Activated CD4-positive, alpha-beta memory T cell treated with anti-CD3 and anti-CD28 coated beads, Interleukin-2, amount 10 ng/mL, durations not matched to agents 7 days and 5 days (primary cell): ENCODE results near the gene DENND2D. TPM values are rescaled to one million over a fixed set of nuclear protein-coding genes. Genes with fewer than 3 reads are reported as not detected.

ENCODE experiments used
- CTCF ChIA-PET: fragments of 350-600 bp; sonication (Branson Sonifier 250); formaldehyde crosslinking; loops from one replicate; lab custom pipeline; 2021; ENCODE audit warnings: antibody characterized with exemption, inconsistent platforms; lab: Charles Lee
- POLR2A ChIA-PET: fragments of 350-600 bp; sonication (Branson Sonifier 250); formaldehyde crosslinking; loops from one replicate; lab custom pipeline; 2021; ENCODE audit warnings: antibody characterized with exemption; lab: Charles Lee
- DNase-seq: peaks from one replicate; pipeline ENCODE4 v3.0.0-alpha.2; 2020
- H3K27ac Mint-ChIP-seq: one replicate; pipeline ENCODE4 v1.8.0; 2021; ENCODE audit warnings: mild to moderate bottlenecking, mixed read lengths
- H3K27me3 Mint-ChIP-seq: one replicate; pipeline ENCODE4 v1.8.0; 2021; ENCODE audit warnings: mixed read lengths
- H3K36me3 Mint-ChIP-seq: one replicate; pipeline ENCODE4 v1.8.0; 2021; ENCODE audit warnings: low read depth, mixed read lengths
- H3K4me1 Mint-ChIP-seq: one replicate; pipeline ENCODE4 v1.8.0; 2021; ENCODE audit warnings: mixed read lengths
- H3K4me3 Mint-ChIP-seq: one replicate; pipeline ENCODE4 v1.8.0; 2021; ENCODE audit warnings: mild to moderate bottlenecking, mixed read lengths
- H3K9me3 Mint-ChIP-seq: one replicate; pipeline ENCODE4 v1.8.0; 2021; ENCODE audit warnings: mixed read lengths
- total RNA-seq, 2 experiments: library from RNA; stranded (reverse); gene quantifications; one replicate each; pipeline ENCODE4 v1.2.3, GENCODE V29; 2021

DENND2D gene
- total RNA-seq, 2 experiments from 2014 or later = 207 to 210 TPM

GRCh38 chr1:111184663-111185062, 15.8 kb downstream of the DENND2D start:
- H3K4me3 Mint-ChIP-seq = no peak overlapping the region

GRCh38 chr1:111183308-111184069, 17.0 kb downstream of the DENND2D start:
- ChIA-PET CTCF (interaction anchor here (1.0 to 2.2 kb wide), 4 partner anchors 10 to 153 kb away, joined by 3 to 9 read pairs (median 4); no protein-coding TSS in a partner anchor), POLR2A (interaction anchor here (0.7 to 1.7 kb wide), 10 partner anchors 8 to 151 kb away, joined by 3 to 6 read pairs (median 4); no protein-coding TSS in a partner anchor)
- no peak for DNase-seq
- Mint-ChIP-seq H3K9me3 (no peaks in the 10 kb centered on the region), H3K27me3 (no peaks in the 10 kb centered on the region), H3K27ac (no peak overlapping the region), H3K4me1 (peaks cover 21% of the 10 kb centered on the region), H3K4me3 (no peak overlapping the region), H3K36me3 (peaks cover 77% of the 10 kb centered on the region)

More at GRCh38 chr1:111184663-111185062, 15.8 kb downstream of the DENND2D start:
- no peak overlapping the region for H3K27ac Mint-ChIP-seq
- H3K9me3 Mint-ChIP-seq = no peaks in the 10 kb centered on the region
- no peak for DNase-seq
- H3K4me1 Mint-ChIP-seq = peaks cover 33% of the 10 kb centered on the region
- no peaks in the 10 kb centered on the region for H3K27me3 Mint-ChIP-seq
- ChIA-PET POLR2A (interaction anchor here (1.7 kb wide), 1 partner anchor 14 kb away, joined by 4 read pairs; no protein-coding TSS in a partner anchor), CTCF (no interaction called here)
- H3K36me3 Mint-ChIP-seq = peaks cover 82% of the 10 kb centered on the region

- CTCF ChIA-PET = interaction anchor here (2.2 kb wide), 1 partner anchor 41 kb away, joined by 9 read pairs; no protein-coding TSS in a partner anchor
- H3K36me3 Mint-ChIP-seq = peaks cover 70% of the 10 kb centered on the region
- no peaks in the 10 kb centered on the region for H3K9me3 Mint-ChIP-seq
- no peak overlapping the region for H3K4me3 Mint-ChIP-seq
- POLR2A ChIA-PET = interaction anchor here (0.8 to 1.5 kb wide), 5 partner anchors 10 to 43 kb away, joined by 4 to 6 read pairs (median 4); no protein-coding TSS in a partner anchor
- H3K4me1 Mint-ChIP-seq = peaks cover 12% of the 10 kb centered on the region
- H3K27ac Mint-ChIP-seq = no peak overlapping the region
- no peak for DNase-seq
- no peaks in the 10 kb centered on the region for H3K27me3 Mint-ChIP-seq
These were observed 18.4 kb downstream of the DENND2D start for GRCh38 chr1:111182052-111182451.

GRCh38 chr1:111179968-111180533, 20.4 kb downstream of the DENND2D start:
- Mint-ChIP-seq H3K27me3 (no peaks in the 10 kb centered on the region), H3K4me3 (no peak overlapping the region), H3K36me3 (peaks cover 66% of the 10 kb centered on the region), H3K4me1 (peaks cover 3% of the 10 kb centered on the region), H3K27ac (no peak overlapping the region), H3K9me3 (no peaks in the 10 kb centered on the region)
- ChIA-PET CTCF (interaction anchor here (1.1 kb wide), 1 partner anchor 18 kb away, joined by 4 read pairs; no protein-coding TSS in a partner anchor), POLR2A (interaction anchor here (0.8 to 0.9 kb wide), 2 partner anchors 9 to 273 kb away, joined by 3 read pairs; no protein-coding TSS in a partner anchor)
- DNase-seq = no peak

- POLR2A ChIA-PET = no interaction called here
- Mint-ChIP-seq H3K4me1 (no peaks in the 10 kb centered on the region), H3K36me3 (peaks cover 60% of the 10 kb centered on the region), H3K9me3 (no peaks in the 10 kb centered on the region), H3K4me3 (no peak overlapping the region), H3K27me3 (no peaks in the 10 kb centered on the region), H3K27ac (no peak overlapping the region)
- no peak for DNase-seq
- CTCF ChIA-PET = no interaction called here
These were observed 23.8 kb downstream of the DENND2D start for GRCh38 chr1:111176678-111177077.

GRCh38 chr1:111175349-111175748, 25.1 kb downstream of the DENND2D start:
- no peak overlapping the region for H3K4me3 Mint-ChIP-seq
- H3K27me3 Mint-ChIP-seq = no peaks in the 10 kb centered on the region
- ChIA-PET CTCF (no interaction called here), POLR2A (no interaction called here)
- no peak for DNase-seq
- H3K4me1 Mint-ChIP-seq = no peaks in the 10 kb centered on the region
- H3K27ac Mint-ChIP-seq = no peak overlapping the region
- peaks cover 57% of the 10 kb centered on the region for H3K36me3 Mint-ChIP-seq
- H3K9me3 Mint-ChIP-seq = no peaks in the 10 kb centered on the region

GRCh38 chr1:111174070-111174469, 26.4 kb downstream of the DENND2D start:
- POLR2A ChIA-PET = interaction anchor here (1.2 kb wide), 1 partner anchor 9 kb away, joined by 3 read pairs; no protein-coding TSS in a partner anchor
- no peaks in the 10 kb centered on the region for H3K9me3 Mint-ChIP-seq
- CTCF ChIA-PET = no interaction called here
- no peaks in the 10 kb centered on the region for H3K4me1 Mint-ChIP-seq
- no peak overlapping the region for H3K27ac Mint-ChIP-seq
- H3K4me3 Mint-ChIP-seq = no peak overlapping the region
- no peaks in the 10 kb centered on the region for H3K27me3 Mint-ChIP-seq
- no peak for DNase-seq
- peaks cover 49% of the 10 kb centered on the region for H3K36me3 Mint-ChIP-seq

- H3K4me1 Mint-ChIP-seq = no peaks in the 10 kb centered on the region
- DNase-seq = no peak
- POLR2A ChIA-PET = no interaction called here
- H3K36me3 Mint-ChIP-seq = peaks cover 48% of the 10 kb centered on the region
- no peak overlapping the region for H3K27ac Mint-ChIP-seq
- no peaks in the 10 kb centered on the region for H3K27me3 Mint-ChIP-seq
- CTCF ChIA-PET = no interaction called here
- H3K9me3 Mint-ChIP-seq = no peaks in the 10 kb centered on the region
- H3K4me3 Mint-ChIP-seq = no peak overlapping the region
These were observed 28.0 kb downstream of the DENND2D start for GRCh38 chr1:111172463-111172862.

GRCh38 chr1:111164151-111164550, 36.3 kb downstream of the DENND2D start:
- DNase-seq = no peak
- H3K27me3 Mint-ChIP-seq = no peaks in the 10 kb centered on the region
- ChIA-PET CTCF (no interaction called here), POLR2A (no interaction called here)
- no peak overlapping the region for H3K27ac Mint-ChIP-seq
- H3K4me1 Mint-ChIP-seq = peaks cover under 1% of the 10 kb centered on the region
- no peaks in the 10 kb centered on the region for H3K9me3 Mint-ChIP-seq
- peaks cover 42% of the 10 kb centered on the region for H3K36me3 Mint-ChIP-seq
- no peak overlapping the region for H3K4me3 Mint-ChIP-seq

- Mint-ChIP-seq H3K9me3 (no peaks in the 10 kb centered on the region), H3K36me3 (peaks cover 47% of the 10 kb centered on the region), H3K4me3 (no peak overlapping the region), H3K27ac (no peak overlapping the region), H3K4me1 (peaks cover 2% of the 10 kb centered on the region), H3K27me3 (no peaks in the 10 kb centered on the region)
- DNase-seq = no peak
- ChIA-PET POLR2A (no interaction called here), CTCF (no interaction called here)
These were observed 37.1 kb downstream of the DENND2D start for GRCh38 chr1:111163363-111163762.

GRCh38 chr1:111162488-111162880, 38.0 kb downstream of the DENND2D start:
- Mint-ChIP-seq H3K27ac (no peak overlapping the region), H3K36me3 (peaks cover 41% of the 10 kb centered on the region), H3K4me3 (no peak overlapping the region), H3K27me3 (no peaks in the 10 kb centered on the region), H3K9me3 (no peaks in the 10 kb centered on the region), H3K4me1 (peaks cover 2% of the 10 kb centered on the region)
- ChIA-PET CTCF (no interaction called here), POLR2A (no interaction called here)
- no peak for DNase-seq

GRCh38 chr1:111161843-111162487, 38.5 kb downstream of the DENND2D start:
- Mint-ChIP-seq H3K36me3 (peaks cover 41% of the 10 kb centered on the region), H3K9me3 (no peaks in the 10 kb centered on the region), H3K4me3 (no peak overlapping the region), H3K27me3 (no peaks in the 10 kb centered on the region), H3K27ac (no peak overlapping the region), H3K4me1 (peaks cover 2% of the 10 kb centered on the region)
- CTCF ChIA-PET = interaction anchor here (0.9 kb wide), 1 partner anchor 238 kb away, joined by 3 read pairs; no protein-coding TSS in a partner anchor
- POLR2A ChIA-PET = interaction anchor here (0.6 kb wide), 1 partner anchor 274 kb away, joined by 3 read pairs; no protein-coding TSS in a partner anchor
- DNase-seq = no peak

- H3K27ac Mint-ChIP-seq = no peak overlapping the region
- no peak for DNase-seq
- ChIA-PET POLR2A (no interaction called here), CTCF (no interaction called here)
- H3K36me3 Mint-ChIP-seq = peaks cover 68% of the 10 kb centered on the region
- no peak overlapping the region for H3K4me3 Mint-ChIP-seq
- H3K9me3 Mint-ChIP-seq = no peaks in the 10 kb centered on the region
- no peaks in the 10 kb centered on the region for H3K27me3 Mint-ChIP-seq
- H3K4me1 Mint-ChIP-seq = peaks cover 18% of the 10 kb centered on the region
These were observed 43.0 kb downstream of the DENND2D start for GRCh38 chr1:111157431-111157830.
